HEK293T (cell line): ENCODE data around the gene CDH24.

Experiments
- FOXA1 ChIP-seq: fragments of 450-650 bp; IDR thresholded peaks from 2 replicates; pipeline ENCODE4 v1.6.1; 2016; ENCODE audit warnings: mild to moderate bottlenecking
- FOXK2 ChIP-seq: fragments of 450-650 bp; IDR thresholded peaks from 2 replicates; pipeline ENCODE4 v1.6.1; 2016; ENCODE audit warnings: mild to moderate bottlenecking
- NFRKB ChIP-seq: fragments of 450-650 bp; IDR thresholded peaks from 2 replicates; pipeline ENCODE4 v1.6.1; 2016; ENCODE audit warnings: mild to moderate bottlenecking, moderate library complexity
- SP1 ChIP-seq: fragments of 450-650 bp; IDR thresholded peaks from 2 replicates; pipeline ENCODE4 v1.6.1; 2017

GRCh38 chr14:23023795-23024152, 33.5 kb downstream of the CDH24 start:
- TF ChIP-seq NFRKB (no peak), FOXK2 (no peak), SP1 (no peak), FOXA1 (no peak)
